Cardiac septum (tissue), 1 donor: ENCODE data around the gene PRADC1. TPM values are rescaled to one million over a fixed set of nuclear protein-coding genes. Genes with fewer than 3 reads are reported as not detected.
"Not testable (repeated sequence)": the region's sequence is repeated elsewhere in the genome, so short reads cannot be mapped to it uniquely, and the experiment has no call there.

Source experiments
- DNase-seq: peaks from one replicate; pipeline ENCODE4 v3.0.0-alpha.2; 2020; ENCODE audit warnings: low spot score
- intact Hi-C: fragments of 100-400 bp; cut with DNase I; formaldehyde crosslinking; loops from one replicate; pipeline ENCODE4 v1.14.0; 2022
- total RNA-seq: library from RNA; stranded (reverse); fragmentation: NEBNext Ultra II Directional; extraction: Animal tissue kit (Norgen Biotek cat#: 25700); gene quantifications from one replicate; pipeline ENCODE4 v1.2.1, GENCODE V29; 2021
- donor health status: DM: no; HTN: no; CAD: no.

Gene PRADC1
- total RNA-seq, 1 donor from 2014 or later = 85.8 TPM

DNA sequence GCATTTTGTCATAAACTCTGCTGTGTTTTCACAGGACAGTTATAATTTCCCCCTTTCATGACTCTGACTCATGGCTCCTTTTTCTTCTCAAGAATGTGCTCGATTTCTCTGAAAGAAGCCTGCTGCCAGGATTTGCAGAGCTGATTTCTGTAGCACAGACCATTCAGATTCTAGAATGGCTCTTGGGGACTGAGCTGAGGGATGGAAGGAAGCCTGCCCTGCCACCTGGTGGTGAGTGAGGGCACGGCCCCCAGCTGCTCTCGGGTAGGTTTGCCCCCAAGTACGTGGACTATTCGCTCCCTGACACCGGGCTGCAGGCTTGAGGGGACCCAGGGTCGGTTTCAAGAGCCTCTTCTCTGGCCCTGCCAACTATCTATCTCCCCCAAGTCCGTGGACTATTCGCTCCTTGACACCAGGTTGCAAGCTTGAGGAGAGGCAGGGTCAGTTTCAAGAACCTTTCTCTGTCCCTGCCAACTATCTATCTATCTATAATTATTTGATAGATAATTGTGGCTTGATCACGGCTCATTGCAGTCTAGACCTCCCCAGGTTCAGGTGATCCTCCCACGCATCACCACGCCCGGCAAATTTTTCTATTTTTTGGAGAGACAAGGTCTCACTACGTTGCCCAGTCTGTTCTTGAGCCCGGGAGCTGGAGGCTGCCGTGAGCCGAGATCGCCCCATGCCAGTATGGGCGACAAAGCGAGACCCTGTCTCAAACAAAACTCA lies 20.4 kb downstream of the PRADC1 start:
- intact Hi-C loops = loop anchor here (5.0 kb wide), 2 partner anchors 35 to 320 kb away; no protein-coding TSS in a partner anchor
- peak; percentile 82 for DNase-seq

GRCh38 chr2:73212098-73212447 lies 21.0 kb downstream of the PRADC1 start:
- DNase-seq = no peak
- intact Hi-C loops = loop anchor here (5.0 kb wide), 2 partner anchors 35 to 320 kb away; no protein-coding TSS in a partner anchor

- intact Hi-C loops = loop anchor here (5.0 kb wide), 2 partner anchors 33 to 318 kb away; no protein-coding TSS in a partner anchor
- DNase-seq = no peak
Observed at GRCh38 chr2:73210696-73211095, 22.3 kb downstream of the PRADC1 start.

- intact Hi-C loops = loop anchor here (5.0 kb wide), 2 partner anchors 33 to 318 kb away; no protein-coding TSS in a partner anchor
- DNase-seq = no peak
Observed at GRCh38 chr2:73210019-73210418, 23.0 kb downstream of the PRADC1 start.

- no peak for DNase-seq
- intact Hi-C loops = no loop called here
Observed at GRCh38 chr2:73208258-73208657, 24.8 kb downstream of the PRADC1 start.

- intact Hi-C loops = no loop called here
- no peak for DNase-seq
Observed at GRCh38 chr2:73205611-73206010, 27.4 kb downstream of the PRADC1 start.

DNA sequence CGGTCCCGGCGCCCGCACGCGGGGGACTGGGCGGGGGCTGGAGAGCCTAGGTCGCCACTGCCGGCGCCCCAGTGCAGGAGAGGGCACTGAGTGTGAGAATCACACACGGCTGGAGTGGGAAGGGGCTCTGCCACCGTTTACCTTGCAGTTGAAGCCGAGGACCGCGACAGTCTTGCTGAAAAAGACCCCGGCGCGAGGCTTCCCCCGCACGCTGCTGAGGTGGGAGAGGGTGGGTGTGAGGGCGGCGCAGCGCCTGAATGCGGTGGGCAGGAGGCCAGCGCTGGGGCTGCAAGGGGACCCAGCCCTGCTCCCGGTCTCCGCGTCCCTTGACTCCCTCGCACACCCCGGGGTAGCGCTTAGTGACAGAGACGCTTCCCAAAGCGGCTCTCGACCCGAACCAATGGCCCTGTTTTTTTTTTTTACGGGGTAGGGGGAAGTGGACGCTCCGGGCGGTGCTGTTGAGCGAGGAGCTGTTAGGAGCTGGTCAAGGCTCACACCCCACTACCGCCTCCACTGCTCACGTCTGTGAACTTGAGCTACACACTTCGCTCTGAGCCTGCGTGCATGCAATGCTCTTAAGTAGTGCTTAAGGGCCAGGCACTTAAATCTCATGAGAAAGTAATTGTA lies 29.9 kb downstream of the PRADC1 start:
- intact Hi-C loops = no loop called here
- no peak for DNase-seq

- DNase-seq = no peak
- intact Hi-C loops = no loop called here
Observed at GRCh38 chr2:73202156-73203054, 30.6 kb downstream of the PRADC1 start, which contains the start of gene NOTO. Gene NOTO (plus strand): TSS chr2:73202574. CDS start chr2:73202667, 93 bp downstream.

GRCh38 chr2:73200281-73200680 lies 32.8 kb downstream of the PRADC1 start:
- intact Hi-C loops, DNase-seq: not testable (repeated sequence)

DNA sequence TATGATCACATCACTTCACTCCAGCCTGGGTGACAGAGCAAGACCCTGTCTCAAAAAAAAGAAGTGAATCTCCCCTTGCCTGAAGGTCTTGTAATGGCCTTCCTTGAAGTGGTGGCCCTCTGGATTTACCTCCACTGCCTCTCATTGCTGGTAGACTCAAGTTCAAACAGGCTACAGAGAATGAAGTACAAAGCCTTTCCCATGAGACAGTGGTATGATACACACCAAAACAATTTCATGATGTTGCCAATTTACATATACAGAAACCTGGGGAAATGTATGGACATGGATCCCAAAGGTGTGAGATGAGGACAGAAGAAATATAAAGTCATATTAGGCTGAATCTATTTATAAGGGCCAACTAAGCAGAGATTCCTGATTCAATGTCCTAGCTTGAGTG lies 35.5 kb downstream of the PRADC1 start:
- DNase-seq = no peak

GRCh38 chr2:73187549-73187948 lies 45.5 kb downstream of the PRADC1 start:
- intact Hi-C loops = no loop called here
- no peak for DNase-seq

More for the DNA sequence above, 35.5 kb downstream of the PRADC1 start:
- intact Hi-C loops = no loop called here

DNA sequence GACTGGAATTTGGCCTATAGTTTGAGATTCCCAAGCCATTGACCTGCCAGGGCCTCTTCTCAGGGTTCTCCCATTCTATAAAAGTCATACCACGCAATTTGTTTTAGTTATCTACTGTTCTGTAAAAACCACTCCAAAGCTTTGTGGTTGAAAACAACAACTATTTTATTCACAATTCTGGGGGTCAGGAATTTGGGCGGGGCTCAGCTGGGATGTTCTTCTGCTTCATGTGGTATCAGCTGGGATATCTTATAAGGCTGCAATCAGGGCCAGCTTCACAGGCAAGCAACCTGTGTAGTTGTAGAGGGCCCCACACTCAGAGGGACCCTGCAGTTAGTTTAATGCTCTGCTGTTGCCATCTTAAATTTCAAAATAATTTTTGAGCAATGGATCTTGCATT lies 47.1 kb downstream of the PRADC1 start:
- intact Hi-C loops = no loop called here
- DNase-seq = no peak

Other genes with a start within 250 kb of the PRADC1 start
- gene SFXN5, start 161.5 kb downstream of the PRADC1 start, total RNA-seq = 13.3 TPM
- gene RAB11FIP5, start 120.3 kb downstream of the PRADC1 start, total RNA-seq = 38.1 TPM
- gene NOTO, start 30.7 kb downstream of the PRADC1 start, total RNA-seq = not detected
- 24.7 TPM for gene SMYD5, start 19.0 kb downstream of the PRADC1 start, total RNA-seq
- gene CCT7, start 1.1 kb upstream of the PRADC1 start, total RNA-seq = 186 TPM
- gene FBXO41, start 51.2 kb upstream of the PRADC1 start, total RNA-seq = 1.3 TPM
- not detected for gene EGR4, start 60.3 kb upstream of the PRADC1 start, total RNA-seq
- 11.6 TPM for gene ALMS1, start 152.6 kb upstream of the PRADC1 start, total RNA-seq